HEK293 (cell line): ENCODE measurements around the gene SLC6A6.

Source experiments
- ZNF791 ChIP-seq: fragments of 450-650 bp; formaldehyde crosslinking; IDR thresholded peaks from 2 replicates; pipeline ENCODE4 v1.5.1; 2016; ENCODE audit warnings: missing biosample characterization, missing genetic modification characterization
- TF ChIP-seq, protein P1 (sequence below): fragments of 450-650 bp; formaldehyde crosslinking; IDR thresholded peaks from 2 replicates; pipeline ENCODE4 v1.5.1; 2016; ENCODE audit warnings: missing biosample characterization, missing genetic modification characterization
- TF ChIP-seq, protein P2 (sequence below): fragments of 450-650 bp; formaldehyde crosslinking; IDR thresholded peaks from 2 replicates; pipeline ENCODE4 v1.5.1; 2016; ENCODE audit warnings: missing biosample characterization, missing genetic modification characterization
- TF ChIP-seq, protein P3 (sequence below): fragments of 450-650 bp; formaldehyde crosslinking; IDR thresholded peaks from 2 replicates; pipeline ENCODE4 v1.5.1; 2016; ENCODE audit warnings: missing biosample characterization, missing genetic modification characterization

DNA sequence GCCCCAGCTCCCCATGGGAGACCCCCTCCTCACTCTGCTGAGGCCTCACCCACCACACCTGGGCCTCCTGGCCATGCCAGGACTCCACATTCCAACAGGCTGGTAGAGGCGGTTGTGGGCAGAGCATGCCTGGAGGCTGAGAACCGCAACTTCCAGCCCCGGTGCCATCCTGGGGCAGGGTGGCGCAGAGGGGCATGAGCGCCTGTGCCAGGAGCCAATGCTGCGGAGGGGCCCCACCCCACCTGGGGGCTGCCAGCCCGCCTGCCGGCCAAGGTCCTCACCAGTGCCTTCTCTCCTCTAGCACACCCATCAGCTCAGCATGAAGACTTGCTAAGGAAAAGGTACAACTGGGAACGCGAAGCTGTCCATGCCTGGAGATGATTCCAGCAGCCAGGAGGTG is 34.3 kb upstream of the SLC6A6 start:
- TF ChIP-seq, protein P1, sequence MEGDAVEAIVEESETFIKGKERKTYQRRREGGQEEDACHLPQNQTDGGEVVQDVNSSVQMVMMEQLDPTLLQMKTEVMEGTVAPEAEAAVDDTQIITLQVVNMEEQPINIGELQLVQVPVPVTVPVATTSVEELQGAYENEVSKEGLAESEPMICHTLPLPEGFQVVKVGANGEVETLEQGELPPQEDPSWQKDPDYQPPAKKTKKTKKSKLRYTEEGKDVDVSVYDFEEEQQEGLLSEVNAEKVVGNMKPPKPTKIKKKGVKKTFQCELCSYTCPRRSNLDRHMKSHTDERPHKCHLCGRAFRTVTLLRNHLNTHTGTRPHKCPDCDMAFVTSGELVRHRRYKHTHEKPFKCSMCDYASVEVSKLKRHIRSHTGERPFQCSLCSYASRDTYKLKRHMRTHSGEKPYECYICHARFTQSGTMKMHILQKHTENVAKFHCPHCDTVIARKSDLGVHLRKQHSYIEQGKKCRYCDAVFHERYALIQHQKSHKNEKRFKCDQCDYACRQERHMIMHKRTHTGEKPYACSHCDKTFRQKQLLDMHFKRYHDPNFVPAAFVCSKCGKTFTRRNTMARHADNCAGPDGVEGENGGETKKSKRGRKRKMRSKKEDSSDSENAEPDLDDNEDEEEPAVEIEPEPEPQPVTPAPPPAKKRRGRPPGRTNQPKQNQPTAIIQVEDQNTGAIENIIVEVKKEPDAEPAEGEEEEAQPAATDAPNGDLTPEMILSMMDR (tag by site-specific recombination): no peak
- TF ChIP-seq ZNF791 (tag by site-specific recombination): no peak
- TF ChIP-seq, protein P2, sequence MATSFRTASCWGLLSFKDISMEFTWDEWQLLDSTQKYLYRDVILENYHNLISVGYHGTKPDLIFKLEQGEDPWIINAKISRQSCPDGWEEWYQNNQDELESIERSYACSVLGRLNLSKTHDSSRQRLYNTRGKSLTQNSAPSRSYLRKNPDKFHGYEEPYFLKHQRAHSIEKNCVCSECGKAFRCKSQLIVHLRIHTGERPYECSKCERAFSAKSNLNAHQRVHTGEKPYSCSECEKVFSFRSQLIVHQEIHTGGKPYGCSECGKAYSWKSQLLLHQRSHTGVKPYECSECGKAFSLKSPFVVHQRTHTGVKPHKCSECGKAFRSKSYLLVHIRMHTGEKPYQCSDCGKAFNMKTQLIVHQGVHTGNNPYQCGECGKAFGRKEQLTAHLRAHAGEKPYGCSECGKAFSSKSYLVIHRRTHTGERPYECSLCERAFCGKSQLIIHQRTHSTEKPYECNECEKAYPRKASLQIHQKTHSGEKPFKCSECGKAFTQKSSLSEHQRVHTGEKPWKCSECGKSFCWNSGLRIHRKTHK: no peak
- TF ChIP-seq, protein P3, sequence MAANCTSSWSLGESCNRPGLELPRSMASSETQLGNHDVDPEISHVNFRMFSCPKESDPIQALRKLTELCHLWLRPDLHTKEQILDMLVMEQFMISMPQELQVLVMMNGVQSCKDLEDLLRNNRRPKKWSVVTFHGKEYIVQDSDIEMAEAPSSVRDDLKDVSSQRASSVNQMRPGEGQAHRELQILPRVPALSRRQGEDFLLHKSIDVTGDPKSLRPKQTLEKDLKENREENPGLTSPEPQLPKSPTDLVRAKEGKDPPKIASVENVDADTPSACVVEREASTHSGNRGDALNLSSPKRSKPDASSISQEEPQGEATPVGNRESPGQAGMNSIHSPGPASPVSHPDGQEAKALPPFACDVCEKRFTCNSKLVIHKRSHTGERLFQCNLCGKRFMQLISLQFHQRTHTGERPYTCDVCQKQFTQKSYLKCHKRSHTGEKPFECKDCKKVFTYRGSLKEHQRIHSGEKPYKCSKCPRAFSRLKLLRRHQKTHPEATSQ (tag by site-specific recombination): no peak
